ENCODE measurements around the gene INSRR. TPM values are rescaled to one million over a fixed set of nuclear protein-coding genes. Genes with fewer than 3 reads are reported as not detected.

INSRR gene
- total RNA-seq, 1 donor from 2014 or later, result not detected

DNA sequence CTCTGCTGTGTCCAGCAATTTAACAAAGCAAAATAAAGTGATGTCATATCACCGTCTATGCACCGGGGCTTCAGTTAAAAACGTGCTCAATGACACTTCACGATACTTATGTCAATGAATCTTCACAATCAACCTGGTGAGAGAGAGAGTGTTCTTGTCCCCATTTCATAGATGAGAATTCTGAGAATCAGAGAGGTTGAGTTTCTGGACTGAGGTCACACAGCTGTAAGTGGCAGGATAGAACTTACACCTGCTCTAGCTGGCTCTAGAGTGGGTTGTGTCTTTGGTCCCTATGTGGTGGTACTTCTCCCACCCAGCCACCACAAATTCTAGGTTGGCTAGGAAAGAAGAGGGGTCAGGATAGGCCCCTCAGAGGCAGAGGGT is 6.9 kb upstream of the INSRR start:
- no peak for DNase-seq (ENCODE audit: low read depth)
- no peak overlapping the region for H3K4me3 ChIP-seq (ENCODE audit: low read depth, low read length)
- TF ChIP-seq, protein P1, sequence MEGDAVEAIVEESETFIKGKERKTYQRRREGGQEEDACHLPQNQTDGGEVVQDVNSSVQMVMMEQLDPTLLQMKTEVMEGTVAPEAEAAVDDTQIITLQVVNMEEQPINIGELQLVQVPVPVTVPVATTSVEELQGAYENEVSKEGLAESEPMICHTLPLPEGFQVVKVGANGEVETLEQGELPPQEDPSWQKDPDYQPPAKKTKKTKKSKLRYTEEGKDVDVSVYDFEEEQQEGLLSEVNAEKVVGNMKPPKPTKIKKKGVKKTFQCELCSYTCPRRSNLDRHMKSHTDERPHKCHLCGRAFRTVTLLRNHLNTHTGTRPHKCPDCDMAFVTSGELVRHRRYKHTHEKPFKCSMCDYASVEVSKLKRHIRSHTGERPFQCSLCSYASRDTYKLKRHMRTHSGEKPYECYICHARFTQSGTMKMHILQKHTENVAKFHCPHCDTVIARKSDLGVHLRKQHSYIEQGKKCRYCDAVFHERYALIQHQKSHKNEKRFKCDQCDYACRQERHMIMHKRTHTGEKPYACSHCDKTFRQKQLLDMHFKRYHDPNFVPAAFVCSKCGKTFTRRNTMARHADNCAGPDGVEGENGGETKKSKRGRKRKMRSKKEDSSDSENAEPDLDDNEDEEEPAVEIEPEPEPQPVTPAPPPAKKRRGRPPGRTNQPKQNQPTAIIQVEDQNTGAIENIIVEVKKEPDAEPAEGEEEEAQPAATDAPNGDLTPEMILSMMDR (conservative IDR thresholded peaks at IDR 0.05; ENCODE audit: low read depth, low read length), result no peak

DNA sequence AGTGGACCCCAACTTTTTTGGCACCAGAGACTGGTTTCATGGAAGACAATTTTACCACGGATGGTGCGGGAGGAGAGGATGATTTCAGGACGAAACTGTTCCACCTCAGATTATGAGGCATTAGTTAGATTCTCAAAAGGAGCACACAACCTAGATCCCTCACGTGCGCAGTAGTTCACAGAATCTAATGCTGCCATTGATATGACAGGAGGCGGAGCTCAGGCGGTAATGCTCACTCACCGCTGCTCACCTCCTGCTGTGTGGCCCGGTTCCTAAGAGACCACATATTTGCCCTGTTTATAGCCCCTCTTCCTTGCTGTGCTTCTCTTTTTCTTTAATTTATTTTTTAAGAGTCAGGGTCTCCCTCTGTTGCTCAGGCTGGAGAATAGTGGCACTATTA is 6.3 kb upstream of the INSRR start:
- TF ChIP-seq, protein P1 (conservative IDR thresholded peaks at IDR 0.05; ENCODE audit: low read depth, low read length), result no peak
- no peak overlapping the region for H3K4me3 ChIP-seq (ENCODE audit: low read depth, low read length)
- no peak for DNase-seq (ENCODE audit: low read depth)

DNA sequence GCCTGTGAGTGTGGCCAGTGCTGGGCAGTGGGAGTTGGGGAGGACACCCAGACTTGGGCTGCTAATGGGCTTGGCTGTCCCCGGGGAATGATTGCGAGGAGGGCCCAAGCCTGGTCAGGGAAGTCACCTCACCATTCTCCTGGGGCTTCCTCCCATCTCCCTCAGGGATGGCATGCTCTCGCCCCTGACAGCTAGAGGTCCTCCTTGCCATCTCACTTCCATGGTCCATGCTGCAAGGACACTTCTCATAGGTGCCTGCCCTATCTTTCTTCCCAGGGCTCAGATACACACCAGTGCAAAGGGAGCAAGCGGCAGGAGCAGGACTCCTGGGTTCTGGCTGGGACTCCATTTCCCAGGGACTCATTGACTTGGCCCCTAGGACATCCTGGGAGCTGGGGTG is 5.9 kb upstream of the INSRR start:
- TF ChIP-seq, protein P1 (conservative IDR thresholded peaks at IDR 0.05; ENCODE audit: low read depth, low read length), result no peak
- H3K4me3 ChIP-seq (ENCODE audit: low read depth, low read length), result no peak overlapping the region
- DNase-seq (ENCODE audit: low read depth), result no peak

DNA sequence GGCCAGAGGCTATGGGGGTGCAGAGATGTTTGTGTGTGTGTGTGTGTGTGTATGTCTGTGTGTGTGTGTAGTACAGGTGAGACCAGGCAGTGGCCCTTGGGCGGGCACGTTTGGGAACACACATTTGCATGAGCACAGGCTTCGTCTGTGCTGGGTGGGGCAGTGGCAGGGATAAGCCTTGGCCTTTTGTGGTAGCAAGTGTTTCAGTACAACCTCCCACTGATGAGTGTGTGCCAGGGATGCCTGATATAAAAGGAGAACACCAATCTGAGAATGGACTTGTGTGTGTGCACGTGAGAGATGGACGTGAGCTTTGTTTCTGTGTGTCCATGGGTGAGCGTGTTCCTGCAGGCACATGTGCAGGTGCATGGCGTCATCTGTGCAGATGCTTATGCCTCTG is 4.7 kb upstream of the INSRR start:
- DNase-seq (ENCODE audit: low read depth), result no peak
- H3K4me3 ChIP-seq (ENCODE audit: low read depth, low read length), result no peak overlapping the region
- TF ChIP-seq, protein P1 (conservative IDR thresholded peaks at IDR 0.05; ENCODE audit: low read depth, low read length), result no peak

DNA sequence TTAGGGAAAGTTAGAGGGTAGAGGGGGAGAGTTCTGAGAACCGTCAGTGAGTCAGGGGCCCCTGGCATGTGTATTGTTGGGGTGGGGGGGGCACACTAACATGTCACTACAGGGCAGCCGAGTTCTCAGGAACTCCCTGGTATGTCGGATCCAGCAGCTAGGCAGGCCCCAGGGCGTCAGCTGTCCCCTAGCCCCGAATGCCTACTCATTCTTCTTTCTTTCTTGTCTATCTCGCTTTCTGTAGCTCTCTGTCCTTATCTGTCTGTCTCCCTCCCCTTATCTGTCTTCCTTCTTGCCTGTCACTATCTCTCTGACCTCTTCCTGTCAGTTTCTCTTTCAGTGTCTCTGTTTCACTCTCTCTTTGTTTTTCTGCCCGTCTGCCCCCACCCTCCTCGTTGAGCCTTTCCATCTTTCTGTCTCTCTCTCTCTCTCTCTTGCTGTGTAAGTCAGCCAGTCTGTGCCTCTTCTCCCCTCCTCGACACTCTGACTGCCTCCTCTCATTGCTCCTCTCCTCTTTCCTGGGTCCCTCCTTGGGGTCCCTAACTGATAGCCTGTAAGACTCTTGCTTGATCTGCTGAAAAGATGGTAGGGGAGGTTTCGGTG is 4.2 kb upstream of the INSRR start:
- no peak overlapping the region for H3K4me3 ChIP-seq (ENCODE audit: low read depth, low read length)
- no peak for DNase-seq (ENCODE audit: low read depth)
- TF ChIP-seq, protein P1 (conservative IDR thresholded peaks at IDR 0.05; ENCODE audit: low read depth, low read length), result no peak

DNA sequence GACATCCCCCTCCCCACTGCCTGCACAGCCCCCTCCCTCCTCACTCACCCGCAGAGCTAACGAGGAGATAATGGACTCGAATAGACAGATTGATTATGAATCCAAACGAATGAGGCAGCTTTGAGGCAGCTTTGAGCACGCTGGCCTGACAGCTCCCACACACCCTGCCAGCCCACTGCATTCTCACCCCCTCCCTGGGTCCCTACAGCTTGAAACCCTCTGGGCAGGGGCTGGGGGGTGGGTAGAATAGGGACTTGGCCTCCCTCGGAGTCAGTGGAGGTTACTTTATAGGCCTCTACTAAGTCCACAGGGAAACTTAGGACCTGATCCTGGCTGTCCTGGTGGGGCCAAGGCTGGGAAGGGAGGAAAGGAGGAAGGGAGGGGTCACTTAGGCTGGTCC is 3.7 kb upstream of the INSRR start:
- no peak for DNase-seq (ENCODE audit: low read depth)
- TF ChIP-seq, protein P1 (conservative IDR thresholded peaks at IDR 0.05; ENCODE audit: low read depth, low read length), result no peak

More for the DNA sequence above, 3.7 kb upstream of the INSRR start:
- no peak overlapping the region for H3K4me3 ChIP-seq (ENCODE audit: low read depth, low read length)

Measured in epithelial cell of proximal tubule (primary cell).